AG20443 (cell line): ENCODE results near the gene TSPAN18.

Experiments
- DNase-seq: peaks from one replicate; pipeline ENCODE4 v3.0.0; 2012; ENCODE audit warnings: low spot score, mixed read lengths

The TSPAN18 gene

DNA sequence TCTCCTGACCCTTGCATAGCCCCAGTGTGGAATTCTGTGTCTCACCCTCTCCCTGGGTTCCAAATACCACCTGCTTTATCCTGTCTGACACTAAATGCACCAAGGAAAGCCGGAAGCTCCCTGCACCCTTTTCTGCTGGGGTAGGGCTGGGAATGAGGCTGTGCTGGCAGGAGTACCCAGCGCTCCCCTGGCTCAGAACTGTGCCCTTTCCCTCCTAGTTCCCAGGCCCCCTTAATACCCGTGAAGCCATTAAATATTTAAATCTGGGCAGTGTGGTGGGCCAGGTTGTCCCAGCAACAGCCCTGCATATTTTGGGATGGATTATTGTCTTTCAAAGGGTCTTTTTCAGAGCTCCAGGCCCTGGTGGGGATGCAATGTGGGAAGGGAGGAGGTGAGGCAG lies 160.9 kb downstream of the TSPAN18 start:
- DNase-seq, result no peak

DNA sequence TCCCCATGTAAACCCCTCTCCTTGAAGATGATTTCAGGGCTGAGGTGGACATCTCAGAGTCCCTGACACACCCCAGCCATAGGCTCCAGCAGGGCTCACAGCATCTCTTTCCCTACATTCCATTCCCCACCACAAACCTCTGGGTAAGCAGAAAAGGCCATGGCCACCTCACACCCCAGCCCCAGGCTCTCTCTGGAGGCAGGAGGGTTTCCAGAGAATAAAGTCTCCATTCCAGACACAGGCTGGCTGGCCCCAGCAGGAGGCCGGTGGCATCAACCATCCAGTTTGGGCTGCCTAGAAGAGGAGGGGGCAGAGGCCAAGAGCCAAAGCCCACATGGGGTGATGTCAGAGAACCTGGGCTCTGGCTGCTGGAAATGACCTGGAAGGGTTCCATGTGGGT lies 162.5 kb downstream of the TSPAN18 start:
- DNase-seq, result peak; percentile 89

DNA sequence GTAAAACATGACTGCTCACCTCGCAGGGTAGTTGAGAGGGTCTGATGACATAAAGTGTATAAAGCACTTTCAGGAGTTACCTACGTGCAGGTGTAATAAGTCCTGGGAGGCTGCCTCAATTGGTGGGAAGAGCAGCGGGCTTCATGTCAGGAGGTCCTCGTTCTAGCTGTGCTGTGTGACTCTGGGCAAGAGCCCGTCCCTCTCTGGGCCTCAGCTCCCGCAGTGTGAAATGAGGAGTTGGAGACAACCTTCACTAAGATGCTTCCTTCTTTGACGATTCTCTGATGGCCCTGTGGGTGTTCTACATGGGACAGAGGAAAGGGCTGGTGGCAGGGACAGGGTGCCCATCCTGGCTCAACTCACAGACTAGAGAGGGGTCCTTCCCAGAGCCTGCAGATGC lies 166.1 kb downstream of the TSPAN18 start:
- no peak for DNase-seq

DNA sequence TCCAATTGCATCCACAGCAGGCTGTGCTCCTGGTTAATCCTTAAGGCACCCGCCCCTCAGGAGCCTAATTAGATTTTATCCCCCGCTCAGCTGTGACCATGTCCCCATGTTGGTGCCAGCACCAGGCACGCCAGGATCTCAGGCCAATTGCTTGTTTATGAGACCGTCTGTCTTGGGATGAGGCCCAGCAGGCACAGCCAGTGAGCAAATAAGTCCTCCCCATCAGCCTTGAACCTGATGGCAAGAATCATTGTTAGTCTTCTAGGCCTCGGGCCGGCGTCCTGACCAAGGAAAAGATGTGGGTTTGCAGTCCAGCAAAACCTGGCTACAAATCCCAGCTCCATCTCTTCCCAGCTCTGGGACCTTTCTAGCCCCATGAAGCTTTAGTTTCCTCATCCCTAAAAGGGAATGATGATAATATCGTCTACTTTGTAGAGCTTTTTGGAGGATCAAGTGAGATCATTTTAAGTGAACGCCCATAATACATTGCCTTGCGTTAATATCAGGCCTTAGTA lies 166.6 kb downstream of the TSPAN18 start:
- DNase-seq, result no peak

DNA sequence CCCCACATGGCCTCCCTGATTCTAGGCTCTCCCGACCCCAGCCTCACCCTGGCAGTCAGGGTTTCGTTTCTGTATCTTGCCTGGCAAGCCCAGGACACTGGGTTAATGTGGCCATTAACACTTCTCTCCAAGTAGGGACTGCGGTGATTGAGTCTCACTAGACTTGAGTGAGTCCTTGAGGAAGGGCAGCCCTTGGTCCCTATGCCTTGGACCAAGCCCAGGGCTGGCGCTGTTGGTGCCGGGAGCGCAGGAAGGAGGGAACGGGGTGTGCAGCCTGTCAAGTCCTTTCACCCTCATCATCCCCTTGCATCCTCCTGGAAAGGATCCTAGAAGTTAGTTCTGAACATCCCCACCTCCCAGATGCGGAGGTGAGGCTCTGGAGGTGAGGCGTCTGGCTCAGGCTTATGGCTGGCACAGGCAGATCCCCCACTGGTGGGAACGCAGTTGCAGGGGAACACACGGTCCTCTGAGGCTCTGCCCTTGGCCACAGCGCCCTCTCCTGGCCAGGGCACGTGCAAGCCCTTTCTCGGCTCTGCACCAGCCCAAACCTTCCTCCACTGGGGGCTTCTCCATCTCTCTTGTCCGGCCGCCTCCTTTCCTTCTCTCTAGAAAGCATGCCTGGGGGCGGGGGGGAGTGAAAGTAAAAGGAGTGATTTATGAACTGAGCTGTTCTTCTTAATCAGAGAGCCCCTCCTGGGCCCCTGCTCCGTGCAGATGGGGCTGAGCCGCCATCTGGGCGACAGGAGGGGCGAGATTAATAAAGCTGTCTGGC lies 167.3 kb downstream of the TSPAN18 start:
- peak; percentile 91 for DNase-seq

DNA sequence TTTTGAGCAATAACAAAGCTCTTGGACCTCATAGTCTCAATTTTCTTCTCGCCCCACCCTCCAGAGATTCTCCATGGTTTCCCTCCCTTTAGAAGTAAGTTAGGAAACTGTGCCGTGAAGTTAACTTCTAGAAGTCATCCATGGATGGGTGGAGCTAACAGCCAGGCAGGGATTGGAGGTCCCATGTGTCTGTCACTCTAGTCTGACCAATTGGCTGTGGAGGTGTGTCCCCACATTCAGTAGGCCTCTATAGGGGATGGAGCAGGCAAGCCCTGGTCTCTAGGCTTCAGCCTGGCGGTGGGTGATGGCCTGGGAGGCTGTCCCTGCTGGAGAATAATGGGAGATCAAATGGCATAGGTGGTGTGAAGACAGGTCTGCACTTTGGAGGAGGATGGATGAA lies 173.2 kb downstream of the TSPAN18 start:
- peak; percentile 65 for DNase-seq

DNA sequence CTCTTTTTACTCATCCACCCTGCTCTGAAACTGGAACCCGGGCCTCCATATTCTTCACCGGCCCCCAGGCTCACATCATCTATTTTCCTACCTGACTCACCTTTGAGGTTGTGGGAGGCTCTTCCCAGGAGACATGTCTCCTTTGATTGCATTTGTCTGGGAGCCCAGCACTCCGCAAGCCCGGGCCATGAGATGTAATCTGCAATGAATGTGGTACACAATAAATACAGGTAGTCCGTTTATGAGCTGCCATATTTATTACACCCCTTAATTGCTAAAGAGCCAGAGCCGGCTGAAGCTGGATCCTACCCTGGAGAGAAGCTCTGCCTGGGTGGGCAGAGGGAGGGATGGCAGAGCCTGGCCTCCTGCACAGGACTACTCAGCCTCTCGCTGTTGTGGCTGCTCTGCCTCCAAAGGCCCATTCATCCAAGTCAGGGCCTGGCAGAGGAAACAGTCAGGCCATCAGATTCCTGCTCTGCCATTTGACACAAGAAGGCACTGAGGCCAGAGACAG lies 174.4 kb downstream of the TSPAN18 start:
- DNase-seq, result no peak

DNA sequence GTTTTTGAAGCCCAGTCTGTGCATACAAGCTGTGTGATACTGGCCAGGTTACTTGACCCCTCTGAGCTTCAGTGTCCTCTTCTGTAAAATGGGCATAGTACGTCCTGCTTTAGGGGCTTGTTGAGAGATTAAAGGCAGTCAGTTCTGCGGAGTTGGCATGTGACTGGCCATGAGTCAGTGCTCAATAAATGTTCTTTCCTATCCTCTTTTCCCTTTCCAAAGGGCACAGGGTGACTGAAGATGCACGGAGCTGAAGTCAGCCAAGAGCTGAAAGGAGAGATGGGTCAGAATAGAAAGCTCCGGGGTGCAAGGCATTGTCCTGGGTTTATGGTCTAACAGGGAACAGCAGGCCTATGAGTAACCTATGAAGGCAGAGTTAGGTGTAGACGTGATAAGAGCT lies 175.0 kb downstream of the TSPAN18 start:
- no peak for DNase-seq

DNA sequence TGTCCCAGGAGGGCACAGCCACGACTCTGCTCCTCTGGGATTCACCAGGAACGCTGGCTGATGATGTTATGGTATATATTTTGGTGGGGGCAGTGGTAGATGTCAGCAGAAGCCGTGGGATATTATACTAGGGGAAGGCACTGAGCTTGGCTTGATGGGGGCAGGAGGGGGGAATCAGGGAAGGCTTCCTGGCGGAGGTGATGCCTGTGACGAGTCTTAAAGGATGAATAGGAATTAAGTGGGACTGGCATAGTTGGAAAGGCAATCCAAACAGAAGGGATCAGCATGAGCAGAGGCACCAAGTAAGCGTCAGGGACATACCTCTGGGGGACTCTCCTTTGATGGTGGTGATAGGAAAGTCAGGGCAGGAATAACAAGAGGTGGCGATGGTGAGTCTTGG lies 176.3 kb downstream of the TSPAN18 start:
- no peak for DNase-seq

DNA sequence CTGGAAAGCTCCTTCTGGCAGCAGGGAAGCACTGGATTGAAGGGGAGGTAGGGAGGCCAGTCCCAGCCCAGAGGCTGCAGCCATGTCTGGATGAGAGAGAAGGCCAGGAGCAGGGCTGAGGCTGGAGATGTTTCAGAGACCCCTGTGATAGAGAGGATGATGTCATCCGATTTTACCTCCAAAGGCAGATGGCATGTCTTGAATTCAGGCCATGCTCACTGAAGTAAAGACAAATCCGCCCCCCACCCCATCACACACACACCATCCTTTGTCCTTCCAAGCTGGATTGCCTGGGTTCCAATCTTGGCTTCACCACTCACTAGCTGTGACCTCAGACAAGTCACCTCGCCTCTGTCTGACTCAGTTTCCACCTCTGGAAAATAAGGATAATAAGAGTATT lies 176.8 kb downstream of the TSPAN18 start:
- no peak for DNase-seq

DNA sequence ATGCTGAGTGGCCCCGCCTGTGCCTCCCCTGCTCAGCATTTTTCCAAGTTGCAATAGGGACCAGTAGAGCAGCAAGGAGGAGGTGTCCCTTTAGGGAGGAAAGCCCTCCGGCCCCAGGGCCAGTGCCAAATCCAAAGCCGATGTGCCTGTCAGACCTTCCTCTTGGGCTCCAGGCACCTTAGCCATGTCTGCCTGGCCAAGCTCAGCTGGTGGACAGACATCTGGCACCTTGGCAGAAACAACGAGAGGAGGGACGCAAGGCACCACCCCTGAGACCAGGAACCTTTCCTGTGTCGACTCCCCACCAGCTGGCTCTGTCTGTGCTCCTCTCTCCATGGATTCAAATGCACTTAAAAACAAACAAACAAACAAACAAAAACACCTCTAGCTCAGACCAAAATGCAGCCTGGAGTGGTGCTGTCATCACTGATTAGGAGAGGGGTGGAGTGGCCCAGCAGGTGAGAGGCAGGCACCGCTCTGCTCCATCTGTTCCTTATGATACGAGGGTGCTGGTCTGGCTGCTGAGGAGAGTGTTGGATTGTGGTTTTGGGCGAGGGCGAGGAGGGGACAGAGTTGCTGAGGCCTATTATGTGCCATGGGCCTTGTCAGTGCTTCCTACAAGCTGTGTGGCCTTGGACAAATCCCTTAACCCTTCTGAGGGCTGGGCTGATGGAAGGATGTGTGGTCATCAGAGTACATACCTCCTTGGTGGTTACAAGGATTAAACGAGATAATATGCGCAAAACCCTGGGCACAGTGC lies 177.7 kb downstream of the TSPAN18 start:
- DNase-seq, result no peak

DNA sequence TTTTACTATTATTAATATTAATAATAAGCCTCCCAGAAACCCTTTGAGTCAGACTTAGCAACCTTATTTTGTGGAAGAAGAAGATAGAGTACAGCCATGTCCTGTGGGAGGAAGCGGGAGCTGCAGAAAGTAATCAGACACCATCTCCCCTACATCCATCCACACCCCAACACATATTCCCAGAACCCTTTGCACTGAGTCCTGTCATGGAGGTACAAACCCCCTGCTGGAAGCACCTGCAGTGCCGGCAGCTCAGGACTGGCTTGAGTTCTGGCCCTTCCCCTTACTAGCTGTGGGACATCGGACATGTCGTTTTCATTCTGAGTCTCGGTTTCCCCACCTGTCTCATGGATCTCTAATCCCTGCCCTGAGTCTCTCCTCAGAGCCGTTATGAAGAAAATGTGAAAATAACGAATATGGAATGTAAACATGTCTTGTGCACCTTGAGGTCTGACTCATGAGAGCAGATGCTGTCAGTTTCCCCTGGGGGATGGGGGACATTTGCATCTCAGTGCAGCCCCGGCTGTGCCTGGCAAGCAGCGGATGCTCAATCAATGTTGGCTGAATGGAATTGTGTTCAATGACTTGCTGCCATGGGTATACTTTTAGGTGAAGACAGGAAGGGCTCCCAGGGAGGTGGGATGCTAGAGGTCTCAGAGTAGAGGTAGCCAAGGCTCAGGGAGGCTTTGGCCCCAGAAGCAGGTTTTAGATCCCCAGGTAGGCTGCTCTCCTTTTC lies 178.5 kb downstream of the TSPAN18 start:
- DNase-seq, result no peak

DNA sequence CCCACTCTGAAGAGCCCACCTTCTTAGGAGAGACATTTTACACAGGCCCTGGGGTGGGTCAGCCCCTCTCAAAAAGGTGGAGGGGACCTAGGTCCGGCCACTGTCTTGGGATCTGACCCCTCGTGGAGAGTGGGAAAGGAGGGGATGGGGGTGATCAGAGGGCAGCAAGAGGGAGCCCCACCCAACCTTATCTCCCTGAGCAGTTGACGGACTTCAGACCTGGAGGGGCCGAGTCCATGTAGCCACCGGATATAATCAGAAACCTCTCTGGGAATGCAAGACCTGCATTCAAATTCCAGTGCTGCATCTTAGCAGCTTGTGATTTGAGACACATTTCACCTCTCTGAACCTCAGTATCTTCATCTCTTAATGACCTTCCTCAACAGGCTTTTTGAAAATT lies 179.9 kb downstream of the TSPAN18 start:
- DNase-seq, result no peak

DNA sequence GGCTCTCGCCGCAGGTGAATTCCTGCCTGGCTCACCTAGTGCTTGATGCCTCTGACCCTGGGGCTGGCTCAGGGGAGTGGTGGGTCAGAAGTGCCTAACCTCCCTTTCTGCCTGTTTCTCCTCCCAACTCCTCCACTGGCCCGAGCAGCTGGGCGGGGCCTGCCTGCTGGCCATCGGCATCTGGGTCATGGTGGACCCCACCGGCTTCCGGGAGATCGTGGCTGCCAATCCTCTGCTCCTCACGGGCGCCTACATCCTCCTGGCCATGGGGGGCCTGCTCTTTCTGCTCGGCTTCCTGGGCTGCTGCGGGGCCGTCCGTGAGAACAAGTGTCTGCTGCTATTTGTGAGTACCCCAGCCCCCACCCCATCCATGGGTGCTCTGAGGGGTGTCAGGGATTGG lies 182.8 kb downstream of the TSPAN18 start:
- no peak for DNase-seq

DNA sequence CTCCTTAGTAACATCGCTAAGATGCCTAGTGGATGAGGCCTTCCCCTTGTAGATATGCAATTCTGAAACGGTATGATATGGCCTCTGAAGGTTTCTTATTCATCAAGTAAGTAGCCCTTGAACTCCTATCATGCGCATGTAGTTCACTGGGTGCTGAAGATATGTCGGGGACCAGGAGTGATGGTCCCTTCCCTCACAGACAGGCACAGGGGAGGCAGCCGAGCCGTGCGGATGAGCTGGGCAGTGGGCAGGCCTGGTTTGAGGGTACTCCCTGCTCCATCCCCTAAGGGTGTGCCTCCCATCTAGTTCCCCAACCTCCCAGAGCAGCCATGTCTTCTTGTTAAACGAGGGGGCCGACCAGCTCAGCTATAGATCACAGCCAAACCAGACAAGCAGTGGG lies 183.8 kb downstream of the TSPAN18 start:
- DNase-seq, result no peak

DNA sequence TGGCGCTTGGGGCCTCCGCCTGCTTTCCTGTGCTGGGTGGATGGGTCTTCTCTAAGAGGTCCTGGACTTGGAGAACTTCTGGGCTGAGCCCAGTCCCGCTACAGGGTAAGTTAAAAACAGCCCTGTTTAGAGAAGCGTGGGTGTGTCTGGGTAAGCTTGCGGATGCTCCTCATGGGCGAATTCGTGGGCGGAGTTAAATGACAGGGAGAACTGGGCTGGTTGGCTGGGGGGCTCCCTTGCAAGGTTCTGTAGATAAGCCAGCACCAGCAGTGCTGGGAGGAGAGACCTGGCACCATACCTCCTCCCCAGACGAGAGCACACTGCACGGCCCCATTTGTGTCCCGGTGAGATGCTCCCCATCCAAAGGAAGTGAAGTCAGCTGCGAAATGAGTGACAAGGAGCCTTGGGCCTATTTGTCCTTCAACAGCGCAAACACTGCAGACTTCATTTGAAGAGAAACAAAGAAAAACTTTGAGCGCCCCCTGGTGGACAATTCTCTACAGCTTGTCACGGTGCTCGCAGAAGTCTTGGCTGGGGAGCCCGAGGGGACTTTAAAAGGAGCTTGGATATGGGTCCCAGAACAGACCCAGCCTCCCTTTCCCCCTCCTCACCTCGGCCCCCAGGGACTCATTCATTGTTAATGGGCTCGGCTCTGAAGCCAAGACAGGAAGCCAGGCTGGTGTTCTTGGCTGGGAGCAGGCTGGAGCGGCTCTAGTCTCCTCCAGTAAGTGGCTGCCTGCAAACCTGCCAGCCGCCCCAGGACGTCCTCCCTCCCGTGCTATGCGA lies 184.5 kb downstream of the TSPAN18 start:
- peak; percentile 85 for DNase-seq

DNA sequence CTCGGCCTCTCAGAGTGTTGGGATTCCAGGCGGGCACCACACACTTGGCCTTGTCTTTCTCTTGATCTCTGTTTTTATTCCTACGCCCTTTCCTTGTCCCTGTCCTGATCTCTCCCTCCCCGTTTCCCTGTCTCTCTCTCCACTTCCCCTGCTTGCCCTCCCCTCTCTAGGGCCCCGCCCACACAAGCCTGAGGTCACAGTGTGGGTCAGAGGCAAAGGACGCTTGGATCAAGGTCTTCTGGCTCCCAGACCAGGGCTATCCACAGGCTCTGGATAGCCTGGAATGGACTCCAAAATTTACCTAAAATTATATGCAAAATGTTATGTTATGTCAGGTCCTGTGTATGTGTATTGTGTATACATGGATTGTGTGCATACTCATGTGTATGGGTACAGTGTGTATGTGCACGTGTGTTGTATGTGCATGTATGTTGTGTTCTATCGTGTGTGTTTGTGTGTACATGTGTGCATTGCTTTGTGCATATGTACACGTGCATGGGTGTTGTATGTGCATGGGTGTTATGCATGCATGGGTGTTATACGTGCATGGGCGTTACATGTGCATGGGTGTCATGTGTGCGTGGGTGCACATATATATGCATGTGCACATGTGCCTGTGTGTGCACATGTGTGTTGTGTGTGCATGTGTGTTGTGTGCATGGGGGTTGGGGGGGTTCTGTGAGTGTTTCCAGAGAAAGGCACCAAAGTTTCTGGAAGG lies 185.7 kb downstream of the TSPAN18 start:
- no peak for DNase-seq

DNA sequence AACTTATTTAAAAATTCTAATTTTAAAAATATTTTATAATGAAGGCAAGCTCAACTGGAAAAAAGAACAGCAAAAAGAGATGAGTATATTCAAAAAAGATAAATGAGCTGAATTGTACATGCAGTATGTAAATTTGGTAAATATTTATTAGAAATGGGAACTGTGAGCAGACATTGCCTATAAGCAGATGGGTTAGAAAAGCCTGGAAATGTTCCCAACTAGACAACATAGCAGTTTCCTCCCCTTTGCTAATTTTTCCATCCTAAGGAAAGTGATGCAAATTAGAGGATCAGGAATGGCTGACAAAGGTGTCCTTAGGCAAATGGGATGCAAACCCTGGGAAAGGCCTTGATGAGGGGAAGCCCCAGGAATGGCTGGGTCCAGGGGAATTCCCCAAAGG lies 186.7 kb downstream of the TSPAN18 start:
- no peak for DNase-seq

DNA sequence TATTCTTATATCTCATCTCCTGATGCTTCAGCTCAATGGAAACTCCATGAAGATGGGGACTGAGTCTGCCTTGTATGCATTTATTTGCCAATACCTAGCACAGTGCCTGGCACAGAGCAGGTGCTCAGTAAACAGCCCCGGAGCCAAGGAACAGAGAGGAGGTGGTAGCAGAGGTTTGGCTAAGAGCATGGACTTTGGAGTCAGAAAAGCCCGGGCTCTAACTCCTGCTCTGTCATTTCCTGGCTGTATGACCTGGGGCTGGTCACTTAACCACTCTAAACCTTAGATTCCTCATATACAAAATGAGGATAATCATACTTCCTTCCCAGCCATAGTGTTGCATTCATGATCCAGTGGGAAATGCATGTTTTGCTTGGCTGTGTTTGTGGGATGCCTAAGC lies 187.3 kb downstream of the TSPAN18 start:
- no peak for DNase-seq

DNA sequence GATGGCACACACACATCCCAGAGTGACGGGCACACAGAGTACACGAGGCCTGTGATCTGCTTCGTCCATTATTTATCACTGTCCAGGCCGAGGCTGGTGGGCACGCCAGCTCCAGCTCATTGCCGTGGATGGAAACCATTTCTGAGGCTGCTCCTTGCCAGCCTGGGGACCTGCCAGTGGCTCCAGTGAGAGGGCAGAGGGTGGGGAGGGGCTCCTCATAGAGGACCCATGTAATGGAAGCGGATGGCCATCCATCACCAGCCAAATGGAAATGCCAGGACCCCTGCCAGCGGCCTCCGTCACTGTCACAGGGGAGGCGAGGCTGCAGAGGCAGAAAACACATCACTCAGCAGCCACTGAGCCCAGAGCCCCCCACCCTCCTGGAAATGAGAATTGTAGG lies 188.2 kb downstream of the TSPAN18 start:
- DNase-seq, result no peak

DNA sequence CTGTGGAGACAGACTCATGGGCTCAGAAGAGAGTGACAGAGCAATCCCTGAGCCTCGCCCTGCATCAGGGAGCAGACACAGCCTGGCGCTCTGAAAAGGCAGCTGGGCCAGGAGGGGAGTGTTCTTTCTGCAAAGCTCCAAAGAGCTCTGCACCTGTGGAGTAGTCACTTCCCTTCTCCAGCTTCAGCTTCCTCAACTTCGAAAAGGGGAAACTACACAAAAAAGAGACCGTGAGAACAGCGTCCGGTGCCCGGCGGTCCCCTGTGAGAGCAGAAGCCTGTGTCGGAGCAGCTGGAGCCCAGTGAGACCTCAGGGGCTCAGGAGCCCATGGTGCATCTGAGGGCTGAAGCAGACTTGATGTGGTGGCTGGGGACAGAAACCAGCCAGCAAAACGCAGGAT lies 188.9 kb downstream of the TSPAN18 start:
- DNase-seq, result no peak
